HG03520 (cell line): ENCODE measurements around the gene SLC45A3.
"Not testable (repeated sequence)": the region's sequence is repeated elsewhere in the genome, so short reads cannot be mapped to it uniquely, and the experiment has no call there.

Experiments used
- ATAC-seq: cut with Tn5 transposase; IDR thresholded peaks from one replicate; pipeline ENCODE4 v1.9.1; 2021; ENCODE audit warnings: mild to moderate bottlenecking, moderate library complexity; ENCODE audit not compliant: unreplicated experiment

The SLC45A3 gene

GRCh38 chr1:205637854-205638468, 42.3 kb downstream of the SLC45A3 start:
- no peak for ATAC-seq

GRCh38 chr1:205636732-205637131, 43.6 kb downstream of the SLC45A3 start:
- ATAC-seq, result no peak

- ATAC-seq, result not testable (repeated sequence)
These were observed 44.2 kb downstream of the SLC45A3 start for GRCh38 chr1:205636138-205636530.

DNA sequence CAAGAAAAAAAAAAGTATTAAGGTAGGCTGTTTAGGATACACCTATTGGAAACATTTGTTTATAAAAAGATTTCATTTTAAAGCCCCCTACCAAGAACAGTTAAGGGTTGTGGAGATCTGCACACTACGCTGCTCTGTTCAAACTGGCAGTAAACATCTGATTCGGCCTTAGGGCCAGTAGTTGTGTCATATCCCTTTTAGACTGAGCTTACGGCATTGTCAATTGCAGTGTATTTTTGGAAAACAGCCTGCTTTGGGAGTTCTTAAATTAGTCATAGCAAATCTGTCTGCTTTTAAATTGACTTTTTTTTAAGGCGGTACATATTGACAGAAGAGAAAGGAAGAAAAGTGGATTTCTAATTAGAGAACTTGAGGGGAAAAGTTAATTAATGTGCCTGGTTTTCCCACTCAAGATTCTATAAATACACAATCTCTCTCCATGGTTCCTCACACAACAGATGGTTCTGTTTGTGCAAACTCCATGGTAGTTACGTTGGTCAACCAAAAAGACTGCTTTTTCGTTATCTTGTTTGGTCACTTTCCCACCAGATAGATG, 46.8 kb downstream of the SLC45A3 start:
- no peak for ATAC-seq

- no peak for ATAC-seq
These were observed 47.6 kb downstream of the SLC45A3 start for GRCh38 chr1:205632669-205633169.

GRCh38 chr1:205631768-205632668, 48.3 kb downstream of the SLC45A3 start, which contains the start of gene ELK4:
Gene ELK4, minus strand, starts transcription at chr1:205632011. Its CDS starts 8,129 bp downstream, at chr1:205623882.
- peak; percentile 70 for ATAC-seq

DNA sequence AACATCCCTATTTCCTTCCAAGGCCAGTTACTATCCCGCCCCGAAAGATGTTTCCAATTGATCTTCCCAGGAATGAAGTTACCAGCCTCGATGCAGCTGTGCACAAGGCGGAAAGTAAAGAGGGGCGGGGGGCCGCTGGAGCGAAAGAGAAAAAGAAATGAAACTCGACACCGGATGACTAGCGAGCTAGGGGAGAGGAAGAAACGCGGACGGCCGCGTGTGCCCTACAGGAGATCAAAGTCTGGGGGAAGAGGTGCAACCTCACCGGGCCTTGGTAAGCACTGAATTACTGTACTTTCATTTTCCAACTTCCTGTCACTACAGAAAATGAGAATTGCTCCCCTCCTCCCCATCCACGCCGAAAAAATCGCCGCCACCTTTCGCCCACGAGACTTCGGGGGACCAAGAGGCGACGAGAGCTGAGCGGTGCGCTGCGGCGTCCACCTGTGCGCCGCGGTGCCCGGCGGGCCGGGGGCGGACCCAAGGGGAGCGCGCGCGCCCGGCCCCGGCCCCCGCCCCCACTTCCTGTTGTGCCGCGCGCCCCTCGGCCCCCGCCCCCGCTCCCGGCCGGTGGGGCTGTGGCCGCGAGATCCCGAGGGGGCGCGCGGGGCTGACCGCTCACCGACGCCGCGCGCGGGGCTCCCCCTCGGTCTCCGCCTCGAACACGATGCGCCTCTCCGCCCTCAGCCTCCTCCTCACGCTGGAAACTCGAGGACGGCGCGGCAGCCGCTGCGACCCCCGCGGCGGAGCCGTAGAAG, 49.1 kb downstream of the SLC45A3 start:
- ATAC-seq, result peak; percentile 51

GRCh38 chr1:205630651-205631009, 49.7 kb downstream of the SLC45A3 start:
- ATAC-seq, result no peak

- no peak for ATAC-seq
These were observed 50.1 kb downstream of the SLC45A3 start for GRCh38 chr1:205630241-205630640.

DNA sequence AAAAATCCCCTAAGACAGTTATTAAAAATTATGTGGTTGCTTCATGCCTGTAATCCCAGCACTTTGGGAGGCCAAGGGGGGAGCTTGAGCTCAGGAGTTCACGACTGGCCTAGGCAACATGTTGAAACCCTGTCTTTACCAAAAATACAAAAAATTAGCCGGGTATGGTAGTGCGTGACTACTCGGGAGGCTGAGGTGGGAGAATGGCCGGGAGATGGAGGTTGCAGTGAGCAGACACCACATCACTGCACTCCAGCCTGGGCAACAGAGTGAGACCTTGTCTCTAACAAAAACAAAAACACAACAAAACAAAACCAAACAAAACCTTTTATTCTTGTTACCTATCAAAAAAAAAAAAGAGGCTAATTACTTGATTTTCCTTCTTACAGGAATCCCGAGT, 50.6 kb downstream of the SLC45A3 start:
- no peak for ATAC-seq

DNA sequence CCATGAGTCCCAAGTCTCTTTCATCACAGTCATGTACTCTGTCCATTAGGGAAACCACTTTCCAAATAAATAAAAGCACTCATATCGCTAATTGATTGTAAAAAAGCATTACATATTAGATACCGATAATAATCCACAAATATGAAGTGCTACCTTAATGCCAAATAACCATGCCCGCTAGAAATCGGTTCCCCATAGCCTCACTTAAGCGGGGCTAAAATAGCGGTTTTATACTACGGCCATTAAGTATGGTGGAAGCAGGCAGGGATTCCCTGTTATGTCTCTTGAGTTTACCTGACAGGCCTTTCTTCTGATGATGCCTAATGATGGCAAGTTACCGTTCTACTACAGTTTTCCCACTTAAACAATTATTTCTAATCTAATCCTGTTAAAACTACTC, 52.4 kb downstream of the SLC45A3 start:
- ATAC-seq, result no peak

GRCh38 chr1:205626216-205626615, 54.1 kb downstream of the SLC45A3 start:
- ATAC-seq, result no peak

DNA sequence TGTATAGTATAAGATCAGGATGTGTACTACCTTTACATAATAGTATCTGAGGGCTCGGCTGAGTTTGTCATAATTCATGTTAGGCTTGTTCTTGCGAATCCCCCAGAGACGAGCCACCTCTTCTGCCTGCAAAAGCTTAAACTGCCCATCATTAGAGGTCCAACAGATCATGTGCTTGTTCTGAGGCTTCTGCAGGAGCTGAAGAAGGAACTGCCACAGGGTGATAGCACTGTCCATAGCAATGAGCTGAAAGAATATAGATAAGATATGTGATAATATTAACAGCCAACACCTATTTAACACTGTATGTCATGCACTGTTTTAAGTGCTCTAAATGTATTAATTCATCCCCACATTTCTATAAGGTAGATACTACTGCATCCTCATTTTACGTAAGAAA, 56.7 kb downstream of the SLC45A3 start:
- ATAC-seq, result no peak

GRCh38 chr1:205620269-205620668, 60.0 kb downstream of the SLC45A3 start:
- ATAC-seq, result no peak

GRCh38 chr1:205619376-205619775, 60.9 kb downstream of the SLC45A3 start:
- ATAC-seq, result no peak

- no peak for ATAC-seq
These were observed 63.6 kb downstream of the SLC45A3 start for GRCh38 chr1:205616563-205617293.

DNA sequence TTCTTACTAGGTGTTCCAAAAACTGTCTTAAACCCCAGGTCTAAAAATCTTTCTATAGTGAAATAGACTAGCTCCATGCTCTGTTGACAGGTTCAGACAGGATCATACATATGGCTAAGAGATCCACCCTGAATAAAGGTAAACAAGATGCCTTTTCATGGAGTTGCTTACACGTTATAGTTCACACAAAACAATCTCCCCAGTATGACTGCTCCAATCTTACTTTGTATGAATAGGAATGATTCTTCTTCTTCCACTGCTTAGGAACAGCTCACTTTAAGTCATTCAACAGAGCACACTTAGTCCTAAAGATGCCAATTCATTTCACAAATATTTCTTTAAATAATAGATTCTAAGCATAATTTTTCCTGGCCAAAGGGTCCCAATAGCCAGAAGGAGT, 64.5 kb downstream of the SLC45A3 start:
- ATAC-seq, result no peak

DNA sequence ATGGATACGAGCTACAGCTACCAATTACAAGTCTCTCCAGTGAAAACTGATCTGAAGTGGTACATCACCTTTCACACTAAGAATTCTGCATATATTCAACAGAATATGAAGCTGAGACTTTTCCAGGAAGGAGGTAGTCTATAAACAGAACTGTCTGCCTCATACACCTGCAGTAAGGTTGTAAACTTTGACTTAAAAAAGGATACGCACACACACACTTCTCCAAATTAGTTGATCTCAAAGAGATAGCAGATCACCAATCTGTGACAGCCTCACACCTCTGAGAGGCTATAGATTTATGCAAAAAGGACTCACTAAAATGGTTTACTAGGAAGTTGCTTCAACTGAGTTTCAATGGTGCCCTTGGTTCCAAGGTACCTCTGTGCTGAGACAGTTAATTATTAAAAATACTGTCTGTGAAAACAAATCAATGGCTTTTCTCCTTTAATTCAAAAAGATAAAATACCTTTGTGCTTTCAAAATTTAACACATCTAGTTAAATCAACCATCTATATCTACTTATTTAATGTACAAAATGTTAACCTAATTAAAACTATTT, 66.4 kb downstream of the SLC45A3 start:
- ATAC-seq, result no peak

GRCh38 chr1:205612556-205612955, 67.8 kb downstream of the SLC45A3 start:
- no peak for ATAC-seq

DNA sequence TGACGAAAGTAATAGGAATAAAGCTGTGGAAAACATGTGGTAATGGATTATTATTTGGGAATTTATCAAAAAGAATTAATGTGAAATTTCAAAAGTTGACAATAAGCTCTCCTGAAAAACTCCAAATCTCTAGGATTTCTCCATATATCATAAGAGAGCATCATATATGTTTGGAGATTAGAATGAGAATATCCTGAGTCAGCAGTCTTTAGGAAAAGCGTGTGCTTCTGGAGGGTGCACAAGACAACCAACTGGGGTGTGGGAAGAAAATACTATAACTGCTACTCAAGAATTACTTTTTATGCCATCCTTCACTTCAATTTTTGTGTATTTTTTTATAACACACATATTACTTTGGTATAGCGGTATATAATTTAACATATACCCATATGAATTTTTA, 68.2 kb downstream of the SLC45A3 start:
- ATAC-seq, result no peak
